Activated T-cell treated with anti-CD3 and anti-CD28 coated beads, Interleukin-2, amount 50 U/mL, for 48 hours (primary cell): ENCODE measurements around the gene TMEM92.
"Not testable (repeated sequence)": the region's sequence is repeated elsewhere in the genome, so short reads cannot be mapped to it uniquely, and the experiment has no call there.

Experiments used
- DNase-seq, 2 experiments: peaks; one replicate each; pipeline ENCODE4 v3.0.0-alpha.2; 2020

The TMEM92 gene

GRCh38 chr17:50301891-50302584 lies 27.8 kb downstream of the TMEM92 start:
- no peak for DNase-seq

- no peak for DNase-seq
Measured at GRCh38 chr17:50303051-50303450, 28.8 kb downstream of the TMEM92 start.

- DNase-seq: no peak
Measured at GRCh38 chr17:50303596-50303995, 29.3 kb downstream of the TMEM92 start.

- no peak for DNase-seq
Measured at GRCh38 chr17:50304781-50305404, 30.6 kb downstream of the TMEM92 start.

GRCh38 chr17:50307654-50308053 lies 33.4 kb downstream of the TMEM92 start:
- DNase-seq: no peak

GRCh38 chr17:50308666-50309065 lies 34.4 kb downstream of the TMEM92 start:
- no peak for DNase-seq

- no peak for DNase-seq
Measured at GRCh38 chr17:50310455-50311111, 36.3 kb downstream of the TMEM92 start.

- DNase-seq: no peak
Measured at GRCh38 chr17:50311112-50311460, 36.8 kb downstream of the TMEM92 start.

GRCh38 chr17:50311483-50311882 lies 37.2 kb downstream of the TMEM92 start:
- DNase-seq: no peak

GRCh38 chr17:50312308-50312707 lies 38.0 kb downstream of the TMEM92 start:
- DNase-seq: no peak

GRCh38 chr17:50314456-50315011 lies 40.3 kb downstream of the TMEM92 start:
- DNase-seq: no peak

- DNase-seq: no peak
Measured at GRCh38 chr17:50316016-50316587, 41.8 kb downstream of the TMEM92 start.

- DNase-seq: not testable (repeated sequence)
Measured at GRCh38 chr17:50316660-50317059, 42.4 kb downstream of the TMEM92 start.

- no peak for DNase-seq
Measured at GRCh38 chr17:50317121-50317520, 42.9 kb downstream of the TMEM92 start.

GRCh38 chr17:50318501-50319285 lies 44.4 kb downstream of the TMEM92 start:
- no peak for DNase-seq

GRCh38 chr17:50319306-50320004 lies 45.2 kb downstream of the TMEM92 start:
- no peak for DNase-seq

GRCh38 chr17:50322271-50322670 lies 48.0 kb downstream of the TMEM92 start:
- no peak for DNase-seq

GRCh38 chr17:50323060-50323459 lies 48.8 kb downstream of the TMEM92 start:
- no peak for DNase-seq

- DNase-seq: no peak
Measured at GRCh38 chr17:50325906-50326305, 51.6 kb downstream of the TMEM92 start.

- DNase-seq: no peak
Measured at GRCh38 chr17:50326831-50327364, 52.6 kb downstream of the TMEM92 start.

GRCh38 chr17:50328363-50329325 lies 54.4 kb downstream of the TMEM92 start:
- DNase-seq: no peak
